GM12892 (cell line): ENCODE measurements around the gene RCC2.

Experiments
- DNase-seq: peaks from one replicate; pipeline ENCODE4 v3.0.0; 2011; ENCODE audit not compliant: insufficient read length
- FAIRE-seq: peaks from 2 replicates; lab custom pipeline; 2011; peaks lifted over from hg19 to GRCh38; lab: Jason Lieb, UNC
- POLR2A ChIP-seq: IDR thresholded peaks from 2 replicates; pipeline ENCODE4 v1.6.1; 2011; ENCODE audit warnings: low read depth, low read length, control low read depth
- POLR2AphosphoS5 ChIP-seq: IDR thresholded peaks from 2 replicates; pipeline ENCODE4 v1.6.1; 2011; ENCODE audit warnings: low read depth, low read length, control low read depth
- TAF1 ChIP-seq: IDR thresholded peaks from 2 replicates; pipeline ENCODE4 v1.6.1; 2011; ENCODE audit warnings: low read depth, mild to moderate bottlenecking, control low read depth, low read length, borderline replicate concordance

The RCC2 gene

DNA sequence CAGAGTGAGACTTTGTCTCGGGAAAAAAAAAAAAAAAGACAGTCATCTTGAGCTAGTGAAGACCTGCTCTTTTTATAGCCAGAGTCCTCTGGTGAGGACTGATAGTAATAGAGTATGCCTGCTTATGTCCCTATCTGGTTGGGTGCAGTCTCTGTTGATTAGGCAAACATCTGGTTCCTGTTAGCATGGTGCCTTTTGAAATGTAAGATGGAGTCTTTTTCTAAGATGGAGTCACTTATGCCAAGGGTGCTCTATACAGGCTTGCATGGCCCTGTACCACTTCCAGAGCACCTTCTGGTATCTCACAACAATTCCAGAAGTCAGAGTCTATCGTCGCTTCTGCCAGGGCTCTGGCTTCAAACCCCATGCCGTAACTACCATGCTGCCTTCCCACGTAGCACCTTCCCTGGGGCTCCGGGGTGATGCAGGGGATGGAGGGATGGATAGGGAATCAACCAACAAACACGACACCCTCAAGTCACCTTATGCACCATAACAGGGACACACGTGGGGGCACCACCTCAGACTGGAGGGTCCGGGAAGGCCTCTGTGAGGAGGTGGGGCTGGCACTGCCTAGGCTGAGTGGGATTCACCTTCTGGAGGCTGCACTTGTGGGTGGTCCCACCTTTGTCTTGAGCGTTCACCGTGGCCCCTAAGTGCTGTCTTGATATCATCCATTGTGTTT lies 79.1 kb downstream of the RCC2 start:
- TF ChIP-seq POLR2A (no peak), POLR2AphosphoS5 (no peak), TAF1 (no peak)
- DNase-seq (no peak), FAIRE-seq (no peak)

DNA sequence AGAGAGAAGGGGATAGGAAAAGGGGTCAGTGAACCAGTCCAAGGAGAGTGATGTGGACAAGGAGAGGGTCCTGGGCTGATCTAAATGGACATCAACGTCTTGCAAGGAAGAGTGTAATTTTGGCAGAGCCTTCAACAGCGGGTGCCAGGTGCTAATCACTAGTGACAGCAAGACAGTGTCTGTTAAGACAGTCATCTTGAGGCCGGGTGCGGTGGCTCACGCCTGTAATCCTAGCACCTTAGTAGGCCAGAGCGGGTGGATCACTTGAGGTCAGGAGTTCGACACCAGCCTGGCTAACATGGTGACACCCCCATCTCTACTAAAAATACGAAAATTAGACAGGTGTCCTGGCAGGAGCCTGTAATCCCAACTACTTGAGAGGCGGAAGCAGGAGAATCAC lies 79.7 kb downstream of the RCC2 start:
- DNase-seq (no peak), FAIRE-seq (no peak)
- TF ChIP-seq POLR2A (no peak), TAF1 (no peak), POLR2AphosphoS5 (no peak)

DNA sequence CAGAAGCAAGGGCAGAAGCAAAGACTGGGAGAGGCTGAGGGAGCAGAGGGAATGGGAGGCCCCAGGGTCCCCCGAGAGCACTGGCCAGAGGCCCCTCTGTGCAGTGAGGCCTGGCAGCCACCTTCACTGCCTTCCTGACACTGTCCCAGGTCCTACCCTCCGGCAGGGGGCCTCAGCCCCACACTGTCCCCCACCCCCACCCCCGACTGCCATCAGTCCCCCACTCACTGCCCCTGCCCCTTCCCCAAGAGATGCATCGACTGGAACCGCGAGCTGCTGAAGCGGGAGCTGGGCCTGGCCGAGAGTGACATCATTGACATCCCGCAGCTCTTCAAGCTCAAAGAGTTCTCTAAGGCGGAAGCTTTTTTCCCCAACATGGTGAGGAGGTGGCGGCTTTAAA lies 80.4 kb downstream of the RCC2 start:
- no peak for DNase-seq
- TF ChIP-seq POLR2AphosphoS5: no peak
- TF ChIP-seq POLR2A: no peak
- TF ChIP-seq TAF1: no peak
- FAIRE-seq: no peak

DNA sequence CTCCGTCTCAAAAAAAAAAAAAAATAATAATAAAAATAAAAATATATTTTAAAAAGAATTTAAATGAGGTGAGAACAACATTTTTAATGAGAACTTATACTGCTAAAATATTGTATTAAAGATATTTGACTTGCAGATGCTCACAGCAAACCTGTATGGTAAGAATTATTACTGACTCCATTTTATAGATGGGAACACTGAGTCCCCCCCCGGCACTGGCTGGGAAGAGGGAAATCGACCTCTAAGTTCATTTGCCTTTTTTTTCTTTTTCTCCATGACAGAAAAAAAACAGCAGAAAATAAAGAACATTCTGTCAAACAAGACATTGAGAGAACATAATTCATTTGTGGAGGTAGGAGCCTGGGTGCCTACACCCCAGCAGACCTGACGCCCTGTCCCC lies 80.9 kb downstream of the RCC2 start:
- no peak for FAIRE-seq
- TF ChIP-seq TAF1 (no peak), POLR2AphosphoS5 (no peak), POLR2A (no peak)
- DNase-seq: no peak
